Cardiac muscle cell (in vitro differentiated cells and primary cell): ENCODE data around the gene IER5. TPM values are rescaled to one million over a fixed set of nuclear protein-coding genes. Genes with fewer than 3 reads are reported as not detected.

Experiments used
- DNase-seq, 2 donors: peaks; one replicate each; pipeline versions ENCODE4 v3.0.0 to v3.0.0-alpha.2; 2010 to 2017; ENCODE audit warnings: low read depth in 1 of 2, low spot score in 1 of 2
- H3K27ac ChIP-seq: fragments of 200-600 bp; sonication (generic); 2 replicates; pipeline ENCODE4 v1.5.1; 2016
- H3K27me3 ChIP-seq: fragments of 200-600 bp; sonication (generic); 2 replicates; pipeline ENCODE4 v1.6.0; 2016; ENCODE audit warnings: control low read depth
- H3K36me3 ChIP-seq: fragments of 200-600 bp; sonication (generic); 2 replicates; pipeline ENCODE4 v1.5.1; 2016; ENCODE audit warnings: control low read depth
- H3K4me1 ChIP-seq: fragments of 200-600 bp; sonication (generic); 2 replicates; pipeline ENCODE4 v1.8.1; 2017; ENCODE audit warnings: low read depth, mild to moderate bottlenecking, mixed run types
- H3K4me3 ChIP-seq: fragments of 200-600 bp; sonication (generic); 2 replicates; pipeline ENCODE4 v1.5.1; 2016; ENCODE audit warnings: mild to moderate bottlenecking
- H3K9me3 ChIP-seq: fragments of 200-600 bp; sonication (generic); 2 replicates; pipeline ENCODE4 v1.5.1; 2017; ENCODE audit warnings: low read depth, mild to moderate bottlenecking, control low read depth
- CTCF ChIP-seq: IDR thresholded peaks from 2 replicates; pipeline ENCODE4 v1.5.1; 2012; ENCODE audit warnings: low read depth, mild to moderate bottlenecking, low read length
- polyA plus RNA-seq: library from polyadenylated mRNA; unstranded; fragments of >200 nt; fragmentation: Nextera tagmentation; extraction: Ambion mirVana; gene quantifications from 2 replicates; pipeline ENCODE4 v1.2.1, GENCODE V29; 2016
- total RNA-seq: library from RNA; depleted of rRNA; stranded (reverse); fragments of >200 nt; gene quantifications from 2 replicates; pipeline ENCODE4 v1.2.3, GENCODE V29; 2016

IER5 gene
- total and polyA plus RNA-seq, 2 experiments from 2014 or later: 7.8 to 15.2 TPM

- peaks cover 16% of the 10 kb centered on the region for H3K27me3 ChIP-seq
- no peaks in the 10 kb centered on the region for H3K9me3 ChIP-seq
- DNase-seq: no peak
- no peaks in the 10 kb centered on the region for H3K36me3 ChIP-seq
- H3K4me3 ChIP-seq: no peak overlapping the region
- H3K4me1 ChIP-seq: peaks cover 10% of the 10 kb centered on the region
- no peak for TF ChIP-seq CTCF
- H3K27ac ChIP-seq: no peak overlapping the region
Observed at GRCh38 chr1:181091309-181092040, 3.0 kb downstream of the IER5 start.

- Histone ChIP-seq H3K36me3 (no peaks in the 10 kb centered on the region), H3K27ac (no peak overlapping the region), H3K4me1 (peaks cover 10% of the 10 kb centered on the region), H3K9me3 (no peaks in the 10 kb centered on the region), H3K4me3 (no peak overlapping the region), H3K27me3 (peaks cover 10% of the 10 kb centered on the region)
- DNase-seq: no peak
- no peak for TF ChIP-seq CTCF
Observed at GRCh38 chr1:181092056-181092455, 3.6 kb downstream of the IER5 start.

DNA sequence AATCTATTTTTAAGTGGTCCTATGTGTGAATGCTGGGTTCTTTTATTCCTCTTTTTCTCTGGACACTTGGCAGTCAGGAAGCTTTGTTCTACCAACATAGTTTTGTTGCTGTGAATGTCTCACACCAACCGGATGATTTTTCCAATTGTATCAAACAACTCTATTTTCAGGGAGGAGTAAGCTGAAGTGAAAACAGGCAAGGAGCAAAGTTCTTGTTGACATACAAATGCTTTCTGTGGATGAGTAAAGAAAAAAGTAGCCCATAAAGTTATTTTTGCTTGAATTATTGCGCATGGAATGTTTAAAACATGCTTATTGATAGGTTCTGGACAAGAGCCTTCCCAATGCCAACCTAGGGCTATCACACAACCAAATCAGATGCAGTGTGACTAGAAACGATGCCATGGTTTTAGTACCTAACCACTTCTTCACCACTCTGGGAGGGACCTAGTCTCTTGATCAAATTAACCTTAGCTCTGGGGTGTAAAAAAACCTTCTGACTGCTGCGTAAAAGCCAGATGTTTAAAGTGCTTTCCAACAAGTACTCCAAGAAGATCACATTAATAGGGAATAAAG, 4.5 kb downstream of the IER5 start:
- H3K27me3 ChIP-seq: peaks cover 1% of the 10 kb centered on the region
- no peaks in the 10 kb centered on the region for H3K36me3 ChIP-seq
- no peak for DNase-seq
- H3K9me3 ChIP-seq: no peaks in the 10 kb centered on the region
- no peak overlapping the region for H3K27ac ChIP-seq
- H3K4me1 ChIP-seq: peaks cover 10% of the 10 kb centered on the region
- TF ChIP-seq CTCF: no peak
- no peak overlapping the region for H3K4me3 ChIP-seq

DNA sequence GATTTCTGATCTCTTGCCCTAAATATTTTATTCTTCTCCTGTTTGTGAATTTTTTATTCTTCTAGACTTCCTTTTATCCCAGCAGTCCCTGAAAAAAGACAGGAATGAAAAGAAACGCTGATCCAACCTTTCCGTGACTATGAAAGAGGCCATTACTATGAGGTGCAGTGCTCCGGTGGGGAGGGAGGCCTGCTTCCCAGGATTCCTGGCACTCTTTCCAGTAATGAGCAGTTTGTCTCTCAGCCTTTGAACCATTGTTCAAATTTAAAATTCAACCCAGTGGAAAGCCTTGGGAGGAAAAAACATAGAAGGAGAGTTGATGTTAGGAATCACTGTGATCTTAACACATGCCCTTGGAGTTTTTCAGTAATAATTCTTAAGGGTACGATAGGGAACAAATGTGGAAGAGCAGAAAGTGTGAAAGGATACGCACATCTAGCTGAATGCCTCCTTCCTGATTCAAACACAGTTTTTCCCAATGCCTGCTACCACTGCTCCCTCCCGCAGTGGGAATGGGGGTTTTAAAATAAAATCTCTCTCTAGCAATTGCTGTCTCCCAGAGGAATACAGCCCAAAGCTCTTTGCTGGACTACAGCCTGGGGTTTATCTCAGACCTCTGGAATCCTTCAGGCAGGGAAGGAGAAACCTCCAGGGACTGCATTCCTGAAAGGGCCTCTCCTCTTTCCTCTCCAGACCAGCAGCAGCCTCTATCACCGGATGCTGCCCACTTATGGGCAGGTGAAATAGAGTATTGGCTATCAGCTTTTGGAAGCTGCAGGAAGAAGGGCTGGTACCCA, 6.1 kb downstream of the IER5 start:
- Histone ChIP-seq H3K36me3 (no peaks in the 10 kb centered on the region), H3K27ac (peak overlapping the region; percentile 73), H3K27me3 (no peaks in the 10 kb centered on the region), H3K4me3 (no peak overlapping the region), H3K9me3 (no peaks in the 10 kb centered on the region), H3K4me1 (peaks cover 19% of the 10 kb centered on the region)
- DNase-seq: peak; percentile 80 to 96
- TF ChIP-seq CTCF: no peak

DNA sequence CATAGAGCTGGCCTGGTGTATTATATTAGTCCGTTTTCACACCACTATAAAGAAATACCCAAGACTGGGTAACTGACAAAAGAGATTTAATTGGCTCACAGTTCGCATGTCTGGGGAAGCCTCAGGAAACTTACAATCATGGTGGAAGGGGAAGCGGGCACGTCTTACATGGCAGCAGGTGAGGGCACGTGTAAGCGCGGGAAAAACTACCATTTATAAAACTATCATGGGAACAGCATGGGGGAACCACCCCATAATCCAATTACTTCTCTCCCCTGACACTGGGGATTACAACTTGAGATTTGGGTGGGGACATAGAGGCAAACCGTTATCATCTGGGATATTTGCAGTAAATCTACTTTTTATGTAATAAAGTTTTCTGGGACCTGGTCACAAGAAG, 6.8 kb downstream of the IER5 start:
- DNase-seq: no peak
- no peak for TF ChIP-seq CTCF
- Histone ChIP-seq H3K27me3 (no peaks in the 10 kb centered on the region), H3K4me1 (peaks cover 25% of the 10 kb centered on the region), H3K9me3 (no peaks in the 10 kb centered on the region), H3K4me3 (no peak overlapping the region), H3K27ac (no peak overlapping the region), H3K36me3 (no peaks in the 10 kb centered on the region)
